ENCODE results near the gene UBC.

The UBC gene

GRCh38 chr12:124947013-124947412, 32.6 kb upstream of the UBC start:
- ATAC-seq = no peak
- TF ChIP-seq TSHZ2 (CRISPR knock-in tag; IDR thresholded peaks at IDR 0.05) = no peak
- TF ChIP-seq CSRNP3 (CRISPR knock-in tag; IDR thresholded peaks at IDR 0.05) = no peak
- TF ChIP-seq ARNTL (CRISPR knock-in tag; IDR thresholded peaks at IDR 0.05; ENCODE audit: borderline replicate concordance, low read depth) = no peak
- no peak for TF ChIP-seq PPARA (CRISPR knock-in tag; IDR thresholded peaks at IDR 0.05; ENCODE audit: borderline replicate concordance)
- TF ChIP-seq ZNF8 (CRISPR knock-in tag; IDR thresholded peaks at IDR 0.05) = no peak
- no peak for TF ChIP-seq CREB5 (CRISPR knock-in tag; IDR thresholded peaks at IDR 0.05; ENCODE audit: low read depth)
- TF ChIP-seq POU6F1 (CRISPR knock-in tag; IDR thresholded peaks at IDR 0.05; ENCODE audit: borderline replicate concordance, low read depth) = no peak
- no peak for TF ChIP-seq GLIS3 (CRISPR knock-in tag; IDR thresholded peaks at IDR 0.05)
- no peak for TF ChIP-seq ZFP30 (CRISPR knock-in tag; IDR thresholded peaks at IDR 0.05)
- TF ChIP-seq SNAI2 (CRISPR knock-in tag; IDR thresholded peaks at IDR 0.05) = no peak
- no peak for TF ChIP-seq ZFP3 (CRISPR knock-in tag; IDR thresholded peaks at IDR 0.05)
- TF ChIP-seq OSR1 (CRISPR knock-in tag; IDR thresholded peaks at IDR 0.05) = no peak
- TF ChIP-seq ZNF70 (CRISPR knock-in tag; IDR thresholded peaks at IDR 0.05) = no peak
- no peak for TF ChIP-seq ISL1 (CRISPR knock-in tag; IDR thresholded peaks at IDR 0.05)
- no peak for TF ChIP-seq ZNF565 (CRISPR knock-in tag; conservative IDR thresholded peaks at IDR 0.05; ENCODE audit: low read depth)
- TF ChIP-seq TOX (CRISPR knock-in tag; IDR thresholded peaks at IDR 0.05; ENCODE audit: borderline replicate concordance) = no peak

GRCh38 chr12:124946447-124946793, 32.0 kb upstream of the UBC start:
- TF ChIP-seq ISL1 (CRISPR knock-in tag; IDR thresholded peaks at IDR 0.05) (no peak), ESRRG (CRISPR knock-in tag; IDR thresholded peaks at IDR 0.05) (no peak)

GRCh38 chr12:124941170-124941527, 26.7 kb upstream of the UBC start:
- TF ChIP-seq ESRRG (CRISPR knock-in tag; IDR thresholded peaks at IDR 0.05) (no peak), BACH2 (CRISPR knock-in tag; IDR thresholded peaks at IDR 0.05; ENCODE audit: borderline replicate concordance) (no peak), ZNF8 (CRISPR knock-in tag; IDR thresholded peaks at IDR 0.05) (no peak), RARB (CRISPR knock-in tag; IDR thresholded peaks at IDR 0.05) (no peak), ZC3H10 (CRISPR knock-in tag; IDR thresholded peaks at IDR 0.05) (no peak), ZFP30 (CRISPR knock-in tag; IDR thresholded peaks at IDR 0.05) (no peak), PPARA (CRISPR knock-in tag; IDR thresholded peaks at IDR 0.05; ENCODE audit: borderline replicate concordance) (no peak), ZNF565 (CRISPR knock-in tag; conservative IDR thresholded peaks at IDR 0.05; ENCODE audit: low read depth) (no peak), CREB5 (CRISPR knock-in tag; IDR thresholded peaks at IDR 0.05; ENCODE audit: low read depth) (no peak), SNAI2 (CRISPR knock-in tag; IDR thresholded peaks at IDR 0.05) (no peak), CSDC2 (CRISPR knock-in tag; IDR thresholded peaks at IDR 0.05) (no peak), PATZ1 (CRISPR knock-in tag; IDR thresholded peaks at IDR 0.05; ENCODE audit: borderline replicate concordance) (no peak), TOX (CRISPR knock-in tag; IDR thresholded peaks at IDR 0.05; ENCODE audit: borderline replicate concordance) (no peak), ARNTL (CRISPR knock-in tag; IDR thresholded peaks at IDR 0.05; ENCODE audit: borderline replicate concordance, low read depth) (no peak), ZNF70 (CRISPR knock-in tag; IDR thresholded peaks at IDR 0.05) (no peak)
- no peak for ATAC-seq

More at GRCh38 chr12:124946447-124946793, 32.0 kb upstream of the UBC start:
- no peak for ATAC-seq

Data from SK-N-SH treated with all-trans-retinoic acid at 6 μM for 48 hours (cell line).